Left lung (tissue), 10 donors: ENCODE measurements around the gene PTPN3. TPM values are rescaled to one million over a fixed set of nuclear protein-coding genes. Genes with fewer than 3 reads are reported as not detected.

Experiments used
- ATAC-seq: fragments of 200-7000 bp; cut with Tn5 transposase; one replicate; pipeline ENCODE4 v1.9.1; 2020; ENCODE audit warnings: moderate library complexity
- DNase-seq, 4 donors: peaks; one replicate each; pipeline ENCODE4 v3.0.0-alpha.2; 2013 to 2020
- H3K27ac ChIP-seq, 2 donors: fragments of 200-600 bp; sonication (generic) in 1 of 2; one replicate each; pipeline versions ENCODE4 v1.5.0 to v1.8.0; 2020 to 2021
- H3K27me3 ChIP-seq, 2 donors: fragments of 200-600 bp; sonication (generic) in 1 of 2; one replicate each; pipeline versions ENCODE4 v1.5.0 to v1.8.0; 2020 to 2021
- H3K36me3 ChIP-seq, 2 donors: fragments of 200-600 bp; sonication (generic) in 1 of 2; one replicate each; pipeline versions ENCODE4 v1.5.0 to v1.8.0; 2020 to 2021
- H3K4me1 ChIP-seq, 2 donors: fragments of 200-600 bp; one replicate each; pipeline ENCODE4 v1.8.0; 2021
- H3K4me3 ChIP-seq, 2 donors: fragments of 200-600 bp; sonication (generic) in 1 of 2; one replicate each; pipeline versions ENCODE4 v1.5.0 to v1.8.0; 2020 to 2021; ENCODE audit warnings: mild to moderate bottlenecking in 1 of 2
- H3K9me3 ChIP-seq, 2 donors: fragments of 200-600 bp; sonication (generic) in 1 of 2; one replicate each; pipeline versions ENCODE4 v1.5.0 to v1.8.0; 2020 to 2021
- CTCF ChIP-seq, 2 donors: fragments of 200-600 bp; sonication (generic) in 1 of 2; IDR thresholded peaks; one replicate each; pipeline versions ENCODE4 v1.5.0 to v1.8.0; 2021; ENCODE audit warnings: antibody characterized with exemption in 2 of 2
- intact Hi-C, 2 donors: fragments of 100-400 bp; cut with DNase I; formaldehyde crosslinking; loops; one replicate each; pipeline versions ENCODE4 v1.11.2 to v1.14.2; 2022
- polyA plus RNA-seq, 6 donors: library from polyadenylated mRNA; unstranded; fragments of 120-200 nt; gene quantifications; one replicate each; pipeline ENCODE4 v1.2.1, GENCODE V29; 2013; ENCODE audit not compliant: insufficient read length in 6 of 6
- total RNA-seq, 2 donors: library from RNA; stranded (reverse); fragmentation: NEBNext Ultra II Directional; extraction: Animal tissue kit (Norgen Biotek cat#: 25700); gene quantifications; one replicate each; pipeline ENCODE4 v1.2.1, GENCODE V29; 2021
- donor health status: DM: no; HTN: yes; CAD: no.
- donor health status: DM: no; HTN: no; CAD: no.

The PTPN3 gene
- total and polyA plus RNA-seq, 8 donors, result 7.7 to 16.6 (median 15.7) TPM

- ATAC-seq (no peak), DNase-seq (no peak)
- Histone ChIP-seq H3K4me3 (no peak overlapping the region), H3K27ac (no peak overlapping the region), H3K4me1 (no peaks in the 10 kb centered on the region), H3K36me3 (no peaks in the 10 kb centered on the region), H3K27me3 (peaks cover 0 to 11% of the 10 kb centered on the region in 2 donors), H3K9me3 (no peaks in the 10 kb centered on the region)
- intact Hi-C loops, result no loop called here
- no peak for TF ChIP-seq CTCF (IDR thresholded peaks at IDR 0.05)
Measured at GRCh38 chr9:109414125-109414785, 83.9 kb downstream of the PTPN3 start.

- intact Hi-C loops, result no loop called here
- H3K4me3 ChIP-seq, result no peak overlapping the region
- ATAC-seq, result peak; percentile 20
- H3K27me3 ChIP-seq, result peaks cover 0 to 6% of the 10 kb centered on the region in 2 donors
- no peaks in the 10 kb centered on the region for H3K9me3 ChIP-seq
- no peak overlapping the region for H3K27ac ChIP-seq
- no peaks in the 10 kb centered on the region for H3K4me1 ChIP-seq
- peak; percentile 31 to 43 for TF ChIP-seq CTCF (IDR thresholded peaks at IDR 0.05)
- peak in 2 of 4 donors; percentile 28 to 62 for DNase-seq
- H3K36me3 ChIP-seq, result no peaks in the 10 kb centered on the region
Measured at GRCh38 chr9:109411798-109412352, 86.2 kb downstream of the PTPN3 start.

GRCh38 chr9:109411069-109411761, 86.9 kb downstream of the PTPN3 start:
- H3K9me3 ChIP-seq, result no peaks in the 10 kb centered on the region
- intact Hi-C loops, result no loop called here
- H3K4me3 ChIP-seq, result no peak overlapping the region
- H3K27me3 ChIP-seq, result peaks cover 0 to 3% of the 10 kb centered on the region in 2 donors
- no peak for ATAC-seq
- no peak for TF ChIP-seq CTCF (IDR thresholded peaks at IDR 0.05)
- H3K36me3 ChIP-seq, result peaks cover 0 to 3% of the 10 kb centered on the region in 2 donors
- no peak overlapping the region for H3K27ac ChIP-seq
- H3K4me1 ChIP-seq, result no peaks in the 10 kb centered on the region
- no peak for DNase-seq

- Histone ChIP-seq H3K27ac (no peak overlapping the region), H3K4me1 (no peaks in the 10 kb centered on the region), H3K27me3 (no peaks in the 10 kb centered on the region), H3K9me3 (no peaks in the 10 kb centered on the region), H3K36me3 (peaks cover 0 to 9% of the 10 kb centered on the region in 2 donors), H3K4me3 (no peak overlapping the region)
- DNase-seq (no peak), ATAC-seq (no peak)
- TF ChIP-seq CTCF (IDR thresholded peaks at IDR 0.05), result no peak
- intact Hi-C loops, result no loop called here
Measured at GRCh38 chr9:109409773-109410397, 88.2 kb downstream of the PTPN3 start.
